ENCODE results near the gene RPSA.

Gene RPSA

DNA sequence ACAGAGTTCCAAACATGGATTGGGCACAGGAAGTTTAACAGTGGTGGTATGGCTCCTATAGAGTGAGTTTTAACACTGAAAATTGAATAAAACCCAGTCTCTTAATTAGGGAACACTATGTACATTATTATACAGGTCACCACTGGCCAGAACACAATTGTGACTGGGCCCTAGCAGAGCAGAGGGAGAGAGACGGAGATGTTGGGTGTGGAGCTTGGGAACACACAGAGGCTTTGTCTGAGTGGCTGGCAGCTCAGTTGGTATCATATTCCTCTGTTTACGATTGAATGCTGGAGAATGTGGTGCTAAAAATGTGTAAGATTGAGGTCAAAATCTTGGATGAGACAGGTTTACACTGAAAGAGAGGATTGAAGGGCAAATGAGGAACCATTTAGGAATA, 54.2 kb downstream of the RPSA start:
- no peak for DNase-seq

Measured in left hindlimb (tissue), 1 donor.